ENCODE results near the gene KRT28.

DNA sequence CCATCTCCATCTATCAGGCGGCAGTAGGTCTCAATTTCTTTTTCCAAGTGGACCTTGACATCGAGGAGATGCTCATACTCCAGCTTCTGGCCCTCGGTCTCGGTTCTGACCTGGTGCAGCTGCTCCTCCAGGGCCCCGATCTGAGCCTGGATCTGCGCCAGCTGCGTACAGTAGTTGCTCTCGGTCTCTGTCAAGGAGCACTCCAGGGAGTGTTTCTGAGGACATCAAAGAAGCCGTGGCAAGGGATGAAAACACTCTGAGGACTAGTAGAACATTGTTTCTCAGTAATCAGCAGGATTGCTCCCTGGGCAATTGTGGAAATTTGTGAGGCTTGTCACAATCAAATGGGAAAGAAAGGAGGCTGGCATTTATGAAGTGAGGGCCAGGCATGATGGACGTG, 5.9 kb downstream of the KRT28 start:
- TF ChIP-seq, protein P1, sequence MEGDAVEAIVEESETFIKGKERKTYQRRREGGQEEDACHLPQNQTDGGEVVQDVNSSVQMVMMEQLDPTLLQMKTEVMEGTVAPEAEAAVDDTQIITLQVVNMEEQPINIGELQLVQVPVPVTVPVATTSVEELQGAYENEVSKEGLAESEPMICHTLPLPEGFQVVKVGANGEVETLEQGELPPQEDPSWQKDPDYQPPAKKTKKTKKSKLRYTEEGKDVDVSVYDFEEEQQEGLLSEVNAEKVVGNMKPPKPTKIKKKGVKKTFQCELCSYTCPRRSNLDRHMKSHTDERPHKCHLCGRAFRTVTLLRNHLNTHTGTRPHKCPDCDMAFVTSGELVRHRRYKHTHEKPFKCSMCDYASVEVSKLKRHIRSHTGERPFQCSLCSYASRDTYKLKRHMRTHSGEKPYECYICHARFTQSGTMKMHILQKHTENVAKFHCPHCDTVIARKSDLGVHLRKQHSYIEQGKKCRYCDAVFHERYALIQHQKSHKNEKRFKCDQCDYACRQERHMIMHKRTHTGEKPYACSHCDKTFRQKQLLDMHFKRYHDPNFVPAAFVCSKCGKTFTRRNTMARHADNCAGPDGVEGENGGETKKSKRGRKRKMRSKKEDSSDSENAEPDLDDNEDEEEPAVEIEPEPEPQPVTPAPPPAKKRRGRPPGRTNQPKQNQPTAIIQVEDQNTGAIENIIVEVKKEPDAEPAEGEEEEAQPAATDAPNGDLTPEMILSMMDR (IDR thresholded peaks at IDR 0.05 in 8 of 11, conservative IDR thresholded peaks at IDR 0.05 in 3 of 11) = no peak
- TF ChIP-seq POLR2AphosphoS5 (IDR thresholded peaks at IDR 0.05) = no peak
